Right lobe of liver (tissue), 4 donors: ENCODE data around the gene MAP4K2.

Experiments used
- POLR2A ChIP-seq: fragments of 450-650 bp; IDR thresholded peaks from one replicate; pipeline ENCODE4 v1.6.1; 2017; ENCODE audit warnings: antibody characterized with exemption, mild to moderate bottlenecking
- TF ChIP-seq, protein P1 (sequence below), 4 donors: fragments of 200-600 bp in 3 of 4; fragments of 450-650 bp in 1 of 4; IDR thresholded peaks; one replicate each; pipeline versions ENCODE4 v1.5.1 to v1.8.0; 2016 to 2022; ENCODE audit warnings: antibody characterized with exemption in 4 of 4, mild to moderate bottlenecking in 2 of 4
- donor health status: DM: no; HTN: no; CAD: no.
- donor health status: DM: no; HTN: no; CAD: no.
- donor health status: DM: no; HTN: yes; CAD: no.

DNA sequence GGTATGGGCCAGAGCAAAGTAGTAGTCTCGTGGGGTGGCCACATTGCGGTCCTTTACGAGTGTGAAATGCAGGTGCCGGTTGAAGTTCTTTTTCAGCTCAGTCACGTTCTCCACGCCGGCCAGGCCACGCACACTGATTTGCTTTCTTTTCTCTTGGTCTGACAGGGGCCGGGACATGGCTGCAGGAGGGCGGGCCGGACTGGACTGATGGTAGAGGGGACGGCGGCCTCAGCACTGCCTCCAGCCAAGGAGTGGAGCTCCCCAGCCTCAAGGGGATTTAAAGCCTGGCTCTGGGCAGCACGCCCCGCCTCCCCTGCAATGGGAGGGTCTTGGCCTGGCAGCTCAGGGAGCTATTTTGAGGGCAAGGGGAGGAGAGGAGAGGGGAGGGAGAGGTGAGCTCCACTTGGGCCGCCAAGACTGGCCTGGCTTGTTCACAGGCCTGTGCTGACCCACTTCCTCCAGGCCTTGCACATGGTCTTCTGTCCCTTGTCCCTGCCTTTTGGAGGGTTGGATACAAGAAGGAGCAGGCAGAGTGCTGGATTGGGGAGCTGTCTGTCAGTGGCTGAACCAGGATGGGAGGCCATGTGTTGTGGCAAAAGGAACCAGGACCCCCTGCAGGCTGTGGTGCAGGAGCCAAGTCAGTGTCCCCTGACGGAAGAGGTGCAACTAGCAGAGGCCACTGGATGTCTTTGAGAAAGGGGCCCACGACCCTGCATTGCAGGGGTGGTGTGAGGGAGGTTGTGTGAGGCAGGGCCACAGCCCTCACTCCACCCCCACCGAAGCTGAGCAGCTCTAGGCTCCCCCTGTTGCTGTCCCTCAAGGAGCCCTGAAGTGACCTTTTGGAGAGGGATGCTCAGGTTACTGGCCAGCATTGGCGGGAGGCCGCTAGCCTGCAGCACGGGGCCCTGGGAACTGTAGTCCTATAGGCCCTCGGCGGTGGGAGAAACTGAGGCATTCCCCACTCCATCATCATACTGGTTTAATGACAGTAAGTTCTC is 43.0 kb downstream of the MAP4K2 start, which contains the start of gene PYGM:
- TF ChIP-seq, protein P1, sequence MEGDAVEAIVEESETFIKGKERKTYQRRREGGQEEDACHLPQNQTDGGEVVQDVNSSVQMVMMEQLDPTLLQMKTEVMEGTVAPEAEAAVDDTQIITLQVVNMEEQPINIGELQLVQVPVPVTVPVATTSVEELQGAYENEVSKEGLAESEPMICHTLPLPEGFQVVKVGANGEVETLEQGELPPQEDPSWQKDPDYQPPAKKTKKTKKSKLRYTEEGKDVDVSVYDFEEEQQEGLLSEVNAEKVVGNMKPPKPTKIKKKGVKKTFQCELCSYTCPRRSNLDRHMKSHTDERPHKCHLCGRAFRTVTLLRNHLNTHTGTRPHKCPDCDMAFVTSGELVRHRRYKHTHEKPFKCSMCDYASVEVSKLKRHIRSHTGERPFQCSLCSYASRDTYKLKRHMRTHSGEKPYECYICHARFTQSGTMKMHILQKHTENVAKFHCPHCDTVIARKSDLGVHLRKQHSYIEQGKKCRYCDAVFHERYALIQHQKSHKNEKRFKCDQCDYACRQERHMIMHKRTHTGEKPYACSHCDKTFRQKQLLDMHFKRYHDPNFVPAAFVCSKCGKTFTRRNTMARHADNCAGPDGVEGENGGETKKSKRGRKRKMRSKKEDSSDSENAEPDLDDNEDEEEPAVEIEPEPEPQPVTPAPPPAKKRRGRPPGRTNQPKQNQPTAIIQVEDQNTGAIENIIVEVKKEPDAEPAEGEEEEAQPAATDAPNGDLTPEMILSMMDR (IDR thresholded peaks at IDR 0.05), result no peak
- no peak for TF ChIP-seq POLR2A
